Neural progenitor cell (in vitro differentiated cells): ENCODE data around the gene MACROD2. TPM values are rescaled to one million over a fixed set of nuclear protein-coding genes. Genes with fewer than 3 reads are reported as not detected.

Experiments used
- DNase-seq: peaks from one replicate; pipeline ENCODE4 v3.0.0-alpha.2; 2016; ENCODE audit warnings: low spot score
- H2AFZ ChIP-seq: fragments of 200-600 bp; sonication (generic); replicated peaks from 2 replicates; pipeline ENCODE4 v1.6.1; 2016; ENCODE audit warnings: antibody characterized with exemption
- H3F3A ChIP-seq: fragments of 200-600 bp; sonication (generic); 2 replicates; pipeline ENCODE4 v1.6.1; 2016; ENCODE audit warnings: antibody characterized with exemption, low read depth
- H3K27ac ChIP-seq: fragments of 200-600 bp; sonication (generic); 2 replicates; pipeline ENCODE4 v1.5.1; 2016; ENCODE audit warnings: mild to moderate bottlenecking
- H3K27me3 ChIP-seq: fragments of 200-600 bp; sonication (generic); 2 replicates; pipeline ENCODE4 v1.6.1; 2016; ENCODE audit warnings: mild to moderate bottlenecking, moderate library complexity
- H3K36me3 ChIP-seq: fragments of 200-600 bp; sonication (generic); 2 replicates; pipeline ENCODE4 v1.5.1; 2016
- H3K4me1 ChIP-seq: fragments of 200-600 bp; sonication (generic); 2 replicates; pipeline ENCODE4 v1.6.1; 2016; ENCODE audit warnings: mixed run types
- H3K4me2 ChIP-seq: fragments of 200-600 bp; sonication (generic); 2 replicates; pipeline ENCODE4 v1.6.1; 2016
- H3K4me3 ChIP-seq: fragments of 200-600 bp; sonication (generic); 2 replicates; pipeline ENCODE4 v1.5.1; 2016
- H3K79me2 ChIP-seq: fragments of 200-600 bp; sonication (generic); 2 replicates; pipeline ENCODE4 v1.6.1; 2016; ENCODE audit warnings: low read depth
- H3K9ac ChIP-seq: fragments of 200-600 bp; sonication (generic); 2 replicates; pipeline ENCODE4 v1.6.1; 2016
- H3K9me3 ChIP-seq: fragments of 200-600 bp; sonication (generic); 2 replicates; pipeline ENCODE4 v1.5.1; 2016; ENCODE audit warnings: low read depth
- H4K20me1 ChIP-seq: fragments of 200-600 bp; sonication (generic); 2 replicates; pipeline ENCODE4 v1.6.1; 2016; ENCODE audit warnings: low read depth
- H3K27ac Mint-ChIP-seq: 3 replicates; pipeline ENCODE4 v1.8.0; 2021; ENCODE audit warnings: mixed read lengths
- H3K27me3 Mint-ChIP-seq: 2 replicates; pipeline ENCODE4 v1.8.0; 2022; ENCODE audit warnings: low read depth, mild to moderate bottlenecking, inconsistent platforms, moderate library complexity, mixed read lengths; ENCODE audit not compliant: insufficient read depth
- H3K36me3 Mint-ChIP-seq: 3 replicates; pipeline ENCODE4 v1.8.0; 2021; ENCODE audit warnings: mixed read lengths
- H3K4me1 Mint-ChIP-seq: 3 replicates; pipeline ENCODE4 v1.8.0; 2021; ENCODE audit warnings: mixed read lengths
- H3K4me3 Mint-ChIP-seq: 3 replicates; pipeline ENCODE4 v1.8.0; 2021; ENCODE audit warnings: mild to moderate bottlenecking, moderate library complexity, mixed read lengths
- H3K9me3 Mint-ChIP-seq: 3 replicates; pipeline ENCODE4 v1.8.0; 2020; ENCODE audit warnings: mixed read lengths
- CTCF ChIP-seq: fragments of 200-600 bp; sonication (generic); IDR thresholded peaks from 2 replicates; pipeline ENCODE4 v1.5.1; 2017; ENCODE audit warnings: antibody characterized with exemption, mild to moderate bottlenecking
- EZH2 ChIP-seq: fragments of 200-600 bp; sonication (generic); IDR thresholded peaks from 2 replicates; pipeline ENCODE4 v1.6.1; 2017; ENCODE audit warnings: antibody characterized with exemption, mild to moderate bottlenecking, moderate library complexity
- EZH2phosphoT487 ChIP-seq: fragments of 200-600 bp; sonication (generic); IDR thresholded peaks from 2 replicates; pipeline ENCODE4 v1.6.1; 2017; ENCODE audit warnings: antibody characterized with exemption
- total RNA-seq: library from RNA; depleted of rRNA; stranded (reverse); fragments of >200 nt; gene quantifications from 2 replicates; pipeline ENCODE4 v1.2.3, GENCODE V29; 2015; ENCODE audit warnings: low replicate concordance

The MACROD2 gene
- total RNA-seq, 1 donor from 2014 or later: 11.9 TPM

GRCh38 chr20:14310977-14311627, 315.8 kb downstream of the MACROD2 start:
- H3K4me1 Mint-ChIP-seq: peaks cover 10% of the 10 kb centered on the region
- peaks cover 2% of the 10 kb centered on the region for H3K27me3 Mint-ChIP-seq
- Histone ChIP-seq H3K27me3 (no peaks in the 10 kb centered on the region), H4K20me1 (no peaks in the 10 kb centered on the region), H3K4me3 (no peak overlapping the region), H3K36me3 (no peaks in the 10 kb centered on the region), H3K9ac (no peak overlapping the region), H3K79me2 (no peaks in the 10 kb centered on the region), H3K4me2 (no peak overlapping the region), H2AFZ (no peak overlapping the region), H3K4me1 (no peaks in the 10 kb centered on the region), H3F3A (no peaks in the 10 kb centered on the region), H3K9me3 (no peaks in the 10 kb centered on the region), H3K27ac (no peak overlapping the region)
- DNase-seq: no peak
- TF ChIP-seq EZH2phosphoT487: no peak
- no peak for TF ChIP-seq EZH2
- TF ChIP-seq CTCF: no peak
- H3K27ac Mint-ChIP-seq: no peak overlapping the region
- no peaks in the 10 kb centered on the region for H3K36me3 Mint-ChIP-seq
- H3K4me3 Mint-ChIP-seq: no peak overlapping the region
- no peaks in the 10 kb centered on the region for H3K9me3 Mint-ChIP-seq

- no peaks in the 10 kb centered on the region for H3K36me3 ChIP-seq
- Mint-ChIP-seq H3K36me3 (no peaks in the 10 kb centered on the region), H3K9me3 (peaks cover 3% of the 10 kb centered on the region), H3K27me3 (peaks cover 2% of the 10 kb centered on the region), H3K27ac (no peak overlapping the region), H3K4me1 (peaks cover 10% of the 10 kb centered on the region), H3K4me3 (no peak overlapping the region)
- H3K27me3 ChIP-seq: no peaks in the 10 kb centered on the region
- no peaks in the 10 kb centered on the region for H3F3A ChIP-seq
- TF ChIP-seq CTCF: no peak
- no peak for TF ChIP-seq EZH2
- TF ChIP-seq EZH2phosphoT487: no peak
- H3K9ac ChIP-seq: no peak overlapping the region
- DNase-seq: no peak
- no peaks in the 10 kb centered on the region for H4K20me1 ChIP-seq
- no peaks in the 10 kb centered on the region for H3K4me1 ChIP-seq
- H3K79me2 ChIP-seq: no peaks in the 10 kb centered on the region
- H3K4me2 ChIP-seq: no peak overlapping the region
- no peak overlapping the region for H2AFZ ChIP-seq
- no peaks in the 10 kb centered on the region for H3K9me3 ChIP-seq
- H3K27ac ChIP-seq: no peak overlapping the region
- H3K4me3 ChIP-seq: no peak overlapping the region
These were observed 316.7 kb downstream of the MACROD2 start for GRCh38 chr20:14312001-14312400.

GRCh38 chr20:14313341-14314020, 318.2 kb downstream of the MACROD2 start:
- Histone ChIP-seq H3K79me2 (no peaks in the 10 kb centered on the region), H3K4me1 (no peaks in the 10 kb centered on the region), H3K27ac (no peak overlapping the region), H3F3A (no peaks in the 10 kb centered on the region), H3K9me3 (no peaks in the 10 kb centered on the region), H3K9ac (no peak overlapping the region), H3K36me3 (no peaks in the 10 kb centered on the region), H3K4me3 (no peak overlapping the region), H3K4me2 (no peak overlapping the region), H4K20me1 (no peaks in the 10 kb centered on the region), H3K27me3 (no peaks in the 10 kb centered on the region), H2AFZ (no peak overlapping the region)
- TF ChIP-seq EZH2 (no peak), CTCF (no peak), EZH2phosphoT487 (no peak)
- DNase-seq: no peak
- H3K4me3 Mint-ChIP-seq: no peak overlapping the region
- H3K27ac Mint-ChIP-seq: no peak overlapping the region
- H3K36me3 Mint-ChIP-seq: no peaks in the 10 kb centered on the region
- H3K4me1 Mint-ChIP-seq: peaks cover 18% of the 10 kb centered on the region
- no peaks in the 10 kb centered on the region for H3K27me3 Mint-ChIP-seq
- peaks cover 3% of the 10 kb centered on the region for H3K9me3 Mint-ChIP-seq
